Activated CD8-positive, alpha-beta memory T cell treated with anti-CD3 and anti-CD28 coated beads, Interleukin-2, amount 10 ng/mL, durations not matched to agents 7 days and 5 days (primary cell): ENCODE results near the gene NELFE. TPM values are rescaled to one million over a fixed set of nuclear protein-coding genes. Genes with fewer than 3 reads are reported as not detected.
A peak's percentile ranks its signal among the peaks of the same experiment; 100 is the strongest.

Experiments used
- ATAC-seq: fragments of 150-1000 bp; cut with Tn5 transposase; one replicate; pipeline ENCODE4 v1.10.0; 2021; ENCODE audit warnings: moderate library complexity
- CTCF ChIA-PET: fragments of 350-600 bp; sonication (Branson Sonifier 250); formaldehyde crosslinking; loops from one replicate; lab custom pipeline; 2021; ENCODE audit warnings: antibody characterized with exemption; lab: Charles Lee
- DNase-seq: peaks from one replicate; pipeline ENCODE4 v3.0.0-alpha.2; 2020
- H3K27ac Mint-ChIP-seq: one replicate; pipeline ENCODE4 v1.8.0; 2021; ENCODE audit warnings: mild to moderate bottlenecking, mixed read lengths
- H3K27me3 Mint-ChIP-seq: one replicate; pipeline ENCODE4 v1.8.0; 2021; ENCODE audit warnings: mixed read lengths
- H3K36me3 Mint-ChIP-seq: one replicate; pipeline ENCODE4 v1.8.0; 2021; ENCODE audit warnings: mild to moderate bottlenecking, mixed read lengths
- H3K4me1 Mint-ChIP-seq: one replicate; pipeline ENCODE4 v1.8.0; 2021; ENCODE audit warnings: mixed read lengths
- H3K4me3 Mint-ChIP-seq: one replicate; pipeline ENCODE4 v1.8.0; 2021; ENCODE audit warnings: mild to moderate bottlenecking, moderate library complexity, mixed read lengths
- H3K9me3 Mint-ChIP-seq: one replicate; pipeline ENCODE4 v1.8.0; 2022; ENCODE audit warnings: low read depth, mixed read lengths
- total RNA-seq, 2 experiments: library from RNA; stranded (reverse); gene quantifications; one replicate each; pipeline ENCODE4 v1.2.3, GENCODE V29; 2021

The NELFE gene
- total RNA-seq, 2 experiments from 2014 or later: 75.7 to 79.7 TPM

GRCh38 chr6:31952890-31953289, 5.9 kb downstream of the NELFE start:
- ATAC-seq (no peak), DNase-seq (no peak)
- Mint-ChIP-seq H3K27me3 (no peaks in the 10 kb centered on the region), H3K36me3 (peaks cover 31% of the 10 kb centered on the region), H3K9me3 (no peaks in the 10 kb centered on the region), H3K4me1 (peaks cover 10% of the 10 kb centered on the region), H3K4me3 (no peak overlapping the region), H3K27ac (no peak overlapping the region)
- CTCF ChIA-PET: interaction anchor here (0.5 to 2.6 kb wide), 19 partner anchors 9 to 279 kb away, joined by 3 to 12 read pairs (median 4); partner anchors contain the start of genes ATF6B and EHMT2

GRCh38 chr6:31952140-31952805, 6.5 kb downstream of the NELFE start:
- H3K4me1 Mint-ChIP-seq: peaks cover 4% of the 10 kb centered on the region
- peak; percentile 51 for DNase-seq
- H3K36me3 Mint-ChIP-seq: peaks cover 31% of the 10 kb centered on the region
- no peak overlapping the region for H3K27ac Mint-ChIP-seq
- no peaks in the 10 kb centered on the region for H3K9me3 Mint-ChIP-seq
- H3K27me3 Mint-ChIP-seq: no peaks in the 10 kb centered on the region
- CTCF ChIA-PET: interaction anchor here (0.8 to 2.6 kb wide), 19 partner anchors 9 to 273 kb away, joined by 3 to 12 read pairs (median 4); partner anchors contain the start of genes ATF6B and EHMT2
- ATAC-seq: peak; percentile 63
- no peak overlapping the region for H3K4me3 Mint-ChIP-seq

GRCh38 chr6:31949926-31950548, 8.7 kb downstream of the NELFE start:
- DNase-seq (no peak), ATAC-seq (no peak)
- Mint-ChIP-seq H3K4me3 (no peak overlapping the region), H3K27ac (no peak overlapping the region), H3K4me1 (peaks cover 4% of the 10 kb centered on the region), H3K27me3 (peaks cover 6% of the 10 kb centered on the region), H3K36me3 (peaks cover 22% of the 10 kb centered on the region), H3K9me3 (no peaks in the 10 kb centered on the region)
- CTCF ChIA-PET: interaction anchor here (0.6 to 1.5 kb wide), 2 partner anchors 23 to 269 kb away, joined by 3 to 5 read pairs; partner anchors contain the start of gene LY6G5C

GRCh38 chr6:31948753-31949413, 9.9 kb downstream of the NELFE start:
- no peak for ATAC-seq
- Mint-ChIP-seq H3K4me1 (peaks cover 4% of the 10 kb centered on the region), H3K27me3 (peaks cover 10% of the 10 kb centered on the region), H3K36me3 (peaks cover 13% of the 10 kb centered on the region), H3K9me3 (no peaks in the 10 kb centered on the region), H3K4me3 (no peak overlapping the region), H3K27ac (no peak overlapping the region)
- DNase-seq: no peak
- CTCF ChIA-PET: interaction anchor here (0.6 kb wide), 1 partner anchor 74 kb away, joined by 3 read pairs; no protein-coding TSS in a partner anchor

GRCh38 chr6:31948306-31948705, 10.5 kb downstream of the NELFE start:
- Mint-ChIP-seq H3K4me1 (peaks cover 4% of the 10 kb centered on the region), H3K27me3 (peaks cover 13% of the 10 kb centered on the region), H3K36me3 (peaks cover 7% of the 10 kb centered on the region), H3K27ac (no peak overlapping the region), H3K4me3 (no peak overlapping the region), H3K9me3 (no peaks in the 10 kb centered on the region)
- DNase-seq (no peak), ATAC-seq (no peak)
- CTCF ChIA-PET: no interaction called here

GRCh38 chr6:31947864-31948263, 10.9 kb downstream of the NELFE start:
- H3K4me3 Mint-ChIP-seq: no peak overlapping the region
- no peaks in the 10 kb centered on the region for H3K9me3 Mint-ChIP-seq
- peaks cover 13% of the 10 kb centered on the region for H3K27me3 Mint-ChIP-seq
- DNase-seq (no peak), ATAC-seq (no peak)
- no peak overlapping the region for H3K27ac Mint-ChIP-seq
- H3K4me1 Mint-ChIP-seq: peaks cover 4% of the 10 kb centered on the region
- CTCF ChIA-PET: no interaction called here
- peaks cover 5% of the 10 kb centered on the region for H3K36me3 Mint-ChIP-seq

GRCh38 chr6:31947070-31947675, 11.6 kb downstream of the NELFE start:
- Mint-ChIP-seq H3K4me3 (no peak overlapping the region), H3K27ac (no peak overlapping the region), H3K9me3 (no peaks in the 10 kb centered on the region), H3K27me3 (peaks cover 19% of the 10 kb centered on the region), H3K36me3 (peaks cover 3% of the 10 kb centered on the region), H3K4me1 (peaks cover 4% of the 10 kb centered on the region)
- CTCF ChIA-PET: no interaction called here
- DNase-seq (no peak), ATAC-seq (no peak)

GRCh38 chr6:31946370-31946885, 12.3 kb downstream of the NELFE start:
- Mint-ChIP-seq H3K4me3 (no peak overlapping the region), H3K4me1 (peaks cover 4% of the 10 kb centered on the region), H3K27me3 (peaks cover 21% of the 10 kb centered on the region), H3K9me3 (no peaks in the 10 kb centered on the region), H3K36me3 (peaks cover 3% of the 10 kb centered on the region), H3K27ac (no peak overlapping the region)
- CTCF ChIA-PET: interaction anchor here (1.2 kb wide), 1 partner anchor 16 kb away, joined by 3 read pairs; no protein-coding TSS in a partner anchor
- ATAC-seq (no peak), DNase-seq (no peak)

GRCh38 chr6:31945507-31946369, 13.0 kb downstream of the NELFE start, which contains the start of gene CFB:
CFB (plus strand) TSS chr6:31946095; CDS start chr6:31946222, 127 bp downstream.
- Mint-ChIP-seq H3K4me1 (peaks cover 4% of the 10 kb centered on the region), H3K4me3 (no peak within 1 kb of the TSS), H3K9me3 (no peaks in the 10 kb centered on the region), H3K36me3 (no peaks in the 10 kb centered on the region), H3K27ac (no peak within 1 kb of the TSS), H3K27me3 (peaks cover 23% of the 10 kb centered on the region)
- no peak for ATAC-seq
- CTCF ChIA-PET: interaction anchor here (1.2 kb wide), 1 partner anchor 15 kb away, joined by 3 read pairs; no protein-coding TSS in a partner anchor
- no peak for DNase-seq

- Mint-ChIP-seq H3K9me3 (no peaks in the 10 kb centered on the region), H3K27ac (no peak overlapping the region), H3K27me3 (peaks cover 28% of the 10 kb centered on the region), H3K36me3 (no peaks in the 10 kb centered on the region), H3K4me1 (peaks cover 4% of the 10 kb centered on the region), H3K4me3 (no peak overlapping the region)
- no peak for ATAC-seq
- DNase-seq: no peak
- CTCF ChIA-PET: interaction anchor here (1.2 kb wide), 1 partner anchor 14 kb away, joined by 3 read pairs; no protein-coding TSS in a partner anchor
Observed at GRCh38 chr6:31945154-31945506, 13.6 kb downstream of the NELFE start.

GRCh38 chr6:31943742-31944141, 15.0 kb downstream of the NELFE start:
- ATAC-seq: no peak
- Mint-ChIP-seq H3K9me3 (no peaks in the 10 kb centered on the region), H3K36me3 (no peaks in the 10 kb centered on the region), H3K4me1 (peaks cover 4% of the 10 kb centered on the region), H3K4me3 (no peak overlapping the region), H3K27ac (no peak overlapping the region), H3K27me3 (peaks cover 28% of the 10 kb centered on the region)
- DNase-seq: no peak
- CTCF ChIA-PET: no interaction called here

- H3K4me3 Mint-ChIP-seq: no peak overlapping the region
- H3K27me3 Mint-ChIP-seq: peaks cover 25% of the 10 kb centered on the region
- H3K9me3 Mint-ChIP-seq: no peaks in the 10 kb centered on the region
- DNase-seq (no peak), ATAC-seq (no peak)
- no peaks in the 10 kb centered on the region for H3K36me3 Mint-ChIP-seq
- H3K4me1 Mint-ChIP-seq: peaks cover under 1% of the 10 kb centered on the region
- CTCF ChIA-PET: interaction anchor here (3.2 kb wide), 1 partner anchor 12 kb away, joined by 12 read pairs; no protein-coding TSS in a partner anchor
- no peak overlapping the region for H3K27ac Mint-ChIP-seq
Observed at GRCh38 chr6:31940256-31940664, 18.5 kb downstream of the NELFE start.
